Epithelial cell of esophagus (primary cell): Measurements from ENCODE around the gene SOX30.

Source experiments
- DNase-seq: peaks from one replicate; pipeline ENCODE4 v3.0.0; 2010; ENCODE audit warnings: low read depth
- H3K4me3 ChIP-seq: 2 replicates; pipeline ENCODE4 v1.5.1; 2011; ENCODE audit warnings: mild to moderate bottlenecking, low read length, control low read depth
- CTCF ChIP-seq: IDR thresholded peaks from 2 replicates; pipeline ENCODE4 v1.5.1; 2011; ENCODE audit warnings: low read depth, mild to moderate bottlenecking, low read length, control low read depth, inconsistent platforms; ENCODE audit not compliant: insufficient read depth; ENCODE audit errors: missing control alignments

The SOX30 gene

DNA sequence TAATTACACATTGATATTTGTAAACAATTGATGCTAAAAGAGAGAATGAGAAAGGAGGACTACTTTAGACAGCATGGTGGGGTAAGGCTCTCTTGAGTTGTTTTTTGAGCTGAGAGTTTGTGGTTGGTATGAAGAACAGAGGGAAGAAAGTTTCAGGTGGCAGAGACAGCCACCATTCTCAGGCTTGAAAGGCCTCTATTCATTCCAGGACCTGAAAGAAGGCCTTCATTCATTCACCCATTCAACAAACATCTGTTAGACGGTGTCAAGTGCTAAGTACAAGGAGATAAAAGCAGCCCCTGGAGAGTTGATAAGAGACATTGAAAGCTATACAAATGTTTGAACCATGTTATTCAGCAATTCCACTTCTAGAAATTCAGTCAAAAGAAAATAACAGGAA is 55.0 kb downstream of the SOX30 start:
- DNase-seq: no peak
- no peak overlapping the region for H3K4me3 ChIP-seq
- TF ChIP-seq CTCF: no peak

- H3K4me3 ChIP-seq: no peak overlapping the region
- TF ChIP-seq CTCF: no peak
- no peak for DNase-seq
These were observed 55.8 kb downstream of the SOX30 start for GRCh38 chr5:157596487-157596886.

DNA sequence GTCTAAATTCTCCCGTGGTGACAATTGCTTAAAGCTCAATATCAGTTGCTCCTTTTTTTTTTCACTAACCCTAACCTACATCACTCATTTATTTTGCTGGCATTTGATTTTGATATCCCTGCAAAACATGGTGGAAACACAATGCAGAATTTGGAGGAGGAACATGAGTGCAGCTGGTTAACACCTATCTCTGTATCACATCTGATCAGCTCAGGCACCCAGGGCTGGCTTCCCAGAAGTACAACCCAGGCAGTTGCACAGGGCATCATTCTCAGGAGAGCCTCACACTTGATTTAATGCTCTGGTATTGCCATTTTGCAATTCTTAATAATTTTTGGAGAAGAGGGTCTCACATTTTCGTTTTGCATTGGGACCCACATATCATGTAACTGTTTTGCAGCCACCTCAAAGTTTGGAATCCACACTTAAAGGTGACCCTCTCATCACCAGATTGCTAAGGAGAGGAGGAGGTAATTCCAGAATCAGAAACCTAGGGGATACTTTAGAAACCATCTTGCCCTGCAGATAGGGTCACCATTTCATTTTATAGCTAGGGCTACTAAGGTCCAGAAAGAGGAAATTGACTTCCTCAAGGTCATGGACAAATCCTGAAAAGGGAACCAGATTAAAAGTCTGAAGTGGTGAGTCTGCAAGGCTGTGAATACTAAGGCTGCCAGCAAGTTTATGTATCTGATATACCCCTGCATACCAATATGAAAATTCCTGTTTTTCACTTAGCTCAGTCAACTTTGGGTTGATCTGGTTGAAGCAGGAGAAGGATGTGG is 57.4 kb downstream of the SOX30 start:
- TF ChIP-seq CTCF: no peak
- no peak overlapping the region for H3K4me3 ChIP-seq
- no peak for DNase-seq

- no peak for TF ChIP-seq CTCF
- no peak for DNase-seq
- H3K4me3 ChIP-seq: no peak overlapping the region
These were observed 58.0 kb downstream of the SOX30 start for GRCh38 chr5:157594257-157594656.

DNA sequence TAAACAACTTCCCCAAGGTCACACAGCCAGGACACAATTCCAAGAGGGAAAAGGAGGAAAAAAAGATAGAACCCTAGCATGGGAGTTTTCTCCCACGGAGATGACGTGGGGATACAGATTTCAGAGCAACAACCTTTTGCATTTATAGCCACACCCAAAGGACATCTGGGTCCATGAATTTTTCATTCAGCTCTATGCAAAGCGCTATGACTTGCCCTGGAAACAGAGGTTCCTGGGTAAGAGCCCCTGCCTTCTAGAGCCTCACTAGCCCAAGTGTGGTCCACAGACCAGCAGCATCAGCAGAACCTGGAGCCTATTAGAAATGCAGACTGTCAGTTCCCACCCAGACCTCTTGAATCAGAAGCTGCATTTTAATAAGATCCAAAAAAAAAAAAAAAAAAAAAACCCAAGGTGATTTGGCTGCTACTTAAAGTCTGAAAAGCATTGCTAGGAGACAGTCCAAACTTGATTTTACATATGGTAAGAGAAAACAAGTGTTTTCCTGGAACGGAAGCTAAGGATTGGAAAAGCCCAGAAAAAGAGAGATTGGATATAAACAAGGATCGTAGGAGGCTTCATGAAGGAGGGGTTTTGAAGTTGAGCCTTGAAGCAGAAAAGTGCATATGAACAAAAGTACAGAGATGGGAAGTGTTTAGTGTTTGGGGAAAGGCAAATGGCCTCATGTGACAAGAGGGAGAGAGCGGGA is 59.0 kb downstream of the SOX30 start:
- H3K4me3 ChIP-seq: no peak overlapping the region
- no peak for TF ChIP-seq CTCF
- no peak for DNase-seq

DNA sequence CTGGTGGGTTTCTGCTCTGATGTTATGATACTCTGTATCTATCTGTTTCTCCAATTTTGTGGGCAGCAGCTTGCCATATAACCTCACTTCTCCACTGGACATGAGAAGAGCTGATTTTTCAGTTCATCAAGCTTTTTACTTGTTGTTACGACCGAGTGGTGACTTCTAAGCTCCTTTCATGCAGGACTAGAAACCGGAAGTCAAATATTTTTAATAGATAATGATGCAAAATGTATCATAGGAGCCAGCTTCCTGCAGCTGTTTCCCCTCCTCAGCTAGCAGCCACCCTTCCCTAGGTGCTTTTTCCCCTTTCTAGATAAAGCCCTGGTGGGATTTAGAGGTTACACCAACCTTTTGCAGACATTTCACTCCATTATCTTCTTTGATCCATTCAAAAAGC is 59.6 kb downstream of the SOX30 start:
- no peak overlapping the region for H3K4me3 ChIP-seq
- no peak for DNase-seq
- TF ChIP-seq CTCF: no peak
